8988T (cell line): ENCODE measurements around the gene RALGAPA1.
"Not testable (repeated sequence)": the region's sequence is repeated elsewhere in the genome, so short reads cannot be mapped to it uniquely, and the experiment has no call there.

Experiments used
- DNase-seq: peaks from one replicate; pipeline ENCODE4 v3.0.0; 2011

RALGAPA1 gene

DNA sequence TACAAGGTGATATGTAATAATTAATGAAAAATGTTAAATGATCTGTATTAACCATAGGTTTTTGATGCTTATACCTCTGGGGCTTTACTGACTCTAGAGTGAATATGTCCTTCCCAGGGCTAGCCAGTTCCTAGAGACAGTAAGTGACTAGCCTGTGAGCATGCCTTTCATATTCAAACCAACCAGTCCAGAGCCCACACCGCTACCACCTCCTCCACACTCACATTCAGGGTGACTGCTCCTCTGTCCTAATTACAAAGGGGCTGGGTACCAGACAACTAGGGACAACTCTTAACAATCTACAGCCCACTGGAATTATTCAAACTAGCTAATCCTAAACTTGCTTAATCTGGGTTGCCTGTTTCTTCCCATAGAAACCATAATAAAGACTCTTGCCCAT, 49.0 kb downstream of the RALGAPA1 start:
- no peak for DNase-seq

GRCh38 chr14:35758523-35759129, 50.5 kb downstream of the RALGAPA1 start:
- no peak for DNase-seq

- no peak for DNase-seq
These were observed 54.4 kb downstream of the RALGAPA1 start for GRCh38 chr14:35754671-35755070.

GRCh38 chr14:35752380-35752779, 56.7 kb downstream of the RALGAPA1 start:
- DNase-seq: no peak

DNA sequence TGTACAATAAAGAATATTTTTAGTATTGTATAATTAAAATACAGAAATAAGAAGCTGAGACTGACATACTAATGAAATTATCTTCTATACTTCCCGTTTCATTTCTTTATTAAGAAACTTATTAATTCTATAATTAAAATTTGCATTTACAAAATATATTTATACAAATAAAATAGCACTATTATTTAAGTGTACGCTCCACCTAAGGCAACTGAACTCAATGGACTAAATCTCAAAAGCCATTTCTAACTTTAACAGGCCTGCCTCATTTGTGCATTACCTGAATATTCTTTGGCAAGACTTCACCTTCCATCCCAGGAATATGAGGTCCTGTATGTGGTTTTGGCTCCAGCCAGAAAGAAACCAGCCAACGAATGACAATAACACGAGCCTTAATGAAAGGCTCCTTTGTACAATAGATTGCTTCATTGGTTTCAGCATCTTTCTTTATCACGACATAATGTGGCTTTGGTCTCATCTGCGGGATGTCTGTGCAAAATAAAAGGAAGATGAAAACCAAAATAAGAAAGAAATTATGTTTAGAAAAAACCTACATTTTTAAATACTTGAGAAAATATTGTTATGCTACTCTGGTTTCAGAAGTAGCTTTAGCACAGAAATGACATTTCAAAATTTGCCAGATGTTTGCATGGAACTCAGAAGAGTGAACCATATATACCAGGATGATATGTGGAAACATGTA, 58.7 kb downstream of the RALGAPA1 start:
- DNase-seq: no peak

GRCh38 chr14:35747379-35747778, 61.7 kb downstream of the RALGAPA1 start:
- no peak for DNase-seq

DNA sequence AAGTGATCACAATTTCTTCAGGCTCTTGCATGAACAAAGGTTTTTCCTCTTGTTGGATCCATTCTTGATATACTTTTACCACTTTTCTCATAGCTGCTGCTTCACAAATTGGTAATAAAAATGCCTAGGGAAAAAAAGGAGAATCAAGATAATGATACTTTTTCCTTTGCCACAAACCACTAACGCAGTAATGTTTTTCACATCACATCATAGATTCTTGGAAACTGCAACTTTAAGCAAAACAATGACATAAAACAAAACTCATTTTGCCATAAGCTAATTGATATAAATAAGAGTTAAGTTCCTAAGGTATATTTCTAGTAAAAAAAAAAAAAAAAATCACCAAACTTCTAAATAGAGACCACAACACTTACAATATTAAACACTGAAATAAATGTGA, 66.7 kb downstream of the RALGAPA1 start:
- DNase-seq: no peak

DNA sequence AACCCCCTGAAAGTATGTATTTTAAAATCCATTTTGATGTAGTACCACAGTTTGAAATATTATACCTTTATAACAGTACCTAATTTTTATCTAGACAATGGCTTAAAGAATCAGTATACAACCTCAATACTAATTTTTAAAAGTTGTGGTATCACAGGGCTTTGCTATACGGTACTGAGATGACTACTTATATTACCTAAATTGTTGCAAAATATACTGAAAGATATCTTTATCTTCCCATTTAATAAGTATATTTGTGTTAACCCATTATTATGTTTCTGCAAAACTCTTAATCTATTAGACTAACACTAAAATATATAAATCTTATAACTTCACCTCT, 67.1 kb downstream of the RALGAPA1 start:
- DNase-seq: no peak

GRCh38 chr14:35741345-35742031, 67.6 kb downstream of the RALGAPA1 start:
- no peak for DNase-seq

- no peak for DNase-seq
These were observed 68.9 kb downstream of the RALGAPA1 start for GRCh38 chr14:35740215-35740614.

DNA sequence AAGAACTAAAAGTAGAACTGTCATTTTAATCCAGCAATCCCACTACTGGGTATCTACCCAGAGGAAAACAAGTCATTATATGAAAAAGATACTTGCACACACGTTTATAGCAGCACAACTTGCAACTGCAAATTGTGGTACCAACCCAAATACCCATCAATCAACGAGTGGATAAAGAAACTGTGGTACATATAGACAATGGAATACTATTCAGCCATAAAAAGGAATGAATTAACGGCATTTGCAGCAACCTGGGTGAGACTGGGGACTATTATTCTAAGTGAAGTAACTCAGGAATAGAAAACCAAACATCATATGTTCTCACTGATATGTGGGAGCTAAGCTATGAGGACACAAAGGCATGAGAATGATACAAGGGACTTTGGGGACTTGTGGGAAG, 73.9 kb downstream of the RALGAPA1 start:
- DNase-seq: not testable (repeated sequence)

- not testable (repeated sequence) for DNase-seq
These were observed 75.6 kb downstream of the RALGAPA1 start for GRCh38 chr14:35733510-35733909.

GRCh38 chr14:35730871-35731270, 78.2 kb downstream of the RALGAPA1 start:
- no peak for DNase-seq

- no peak for DNase-seq
These were observed 81.3 kb downstream of the RALGAPA1 start for GRCh38 chr14:35727764-35728163.

- no peak for DNase-seq
These were observed 83.2 kb downstream of the RALGAPA1 start for GRCh38 chr14:35725930-35726329.

GRCh38 chr14:35715079-35715478, 94.0 kb downstream of the RALGAPA1 start:
- DNase-seq: no peak

DNA sequence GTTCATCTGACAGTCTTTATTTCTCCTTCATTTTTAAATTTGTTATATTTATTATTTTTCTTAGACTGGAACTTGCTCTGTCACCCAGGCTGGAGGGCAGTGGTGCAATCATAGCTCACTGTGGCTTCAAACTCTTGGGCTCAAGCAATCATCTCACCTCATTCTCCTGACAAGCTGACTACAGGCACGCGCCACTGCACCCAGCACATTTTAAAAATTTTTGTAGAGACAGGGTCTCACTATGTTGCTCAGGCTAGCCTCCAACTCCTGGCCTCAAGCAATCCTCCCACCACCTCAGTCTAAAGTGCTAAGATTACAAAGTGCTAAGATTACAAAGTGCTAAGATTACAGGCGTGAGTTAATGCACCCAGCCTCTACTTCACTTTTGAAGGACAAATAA, 96.6 kb downstream of the RALGAPA1 start:
- DNase-seq: no peak

- no peak for DNase-seq
These were observed 101.0 kb downstream of the RALGAPA1 start for GRCh38 chr14:35708062-35708461.

DNA sequence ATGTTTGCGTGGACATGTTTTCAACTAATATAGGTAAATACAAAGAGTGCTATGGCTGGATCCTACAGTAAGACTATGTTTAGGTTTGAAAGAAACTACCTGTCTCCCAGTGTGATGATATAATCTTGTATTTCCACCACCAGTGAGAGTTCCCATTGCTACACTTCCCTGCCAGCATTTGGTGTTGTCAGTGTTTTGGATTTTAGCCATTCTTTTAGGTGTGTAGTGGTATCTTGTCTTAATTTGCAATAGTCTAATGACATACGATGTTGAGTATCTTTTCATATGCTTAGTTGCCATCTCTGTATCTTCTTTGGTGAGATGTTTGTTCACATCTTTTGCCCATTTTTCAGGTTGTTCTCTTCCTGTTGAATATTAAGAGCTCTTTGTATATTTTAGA, 103.5 kb downstream of the RALGAPA1 start:
- DNase-seq: no peak

DNA sequence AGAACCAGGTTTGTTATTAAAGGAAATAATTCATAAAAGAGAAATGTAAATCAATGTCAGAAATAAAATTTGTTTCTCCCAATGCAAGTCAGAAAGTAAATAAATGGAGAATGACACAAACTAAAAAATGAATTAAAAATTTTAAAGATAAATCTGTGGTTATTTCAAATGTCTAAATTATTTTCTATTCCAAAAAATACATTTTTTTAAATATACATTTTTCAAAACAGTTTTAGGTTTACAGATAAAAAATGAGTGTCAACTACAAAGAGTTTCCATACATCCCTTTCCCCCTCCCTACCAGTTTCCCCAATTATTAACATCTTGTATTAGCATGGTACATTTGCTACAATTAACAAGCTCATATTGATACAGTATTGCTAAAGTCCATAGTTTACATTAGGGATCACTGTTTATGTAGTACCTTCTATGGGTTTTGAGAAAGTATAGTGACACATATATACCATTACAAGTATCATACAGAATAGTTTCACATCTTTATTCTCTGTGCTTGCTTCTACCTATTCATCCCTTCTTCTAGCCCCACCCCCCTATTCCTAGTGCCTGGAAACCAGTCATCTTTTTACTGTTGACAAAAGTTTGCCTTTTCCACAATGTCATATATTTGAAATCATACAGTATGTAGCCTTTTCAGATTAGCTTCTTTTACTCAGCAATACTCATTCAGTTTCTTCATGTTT, 104.2 kb downstream of the RALGAPA1 start:
- no peak for DNase-seq

DNA sequence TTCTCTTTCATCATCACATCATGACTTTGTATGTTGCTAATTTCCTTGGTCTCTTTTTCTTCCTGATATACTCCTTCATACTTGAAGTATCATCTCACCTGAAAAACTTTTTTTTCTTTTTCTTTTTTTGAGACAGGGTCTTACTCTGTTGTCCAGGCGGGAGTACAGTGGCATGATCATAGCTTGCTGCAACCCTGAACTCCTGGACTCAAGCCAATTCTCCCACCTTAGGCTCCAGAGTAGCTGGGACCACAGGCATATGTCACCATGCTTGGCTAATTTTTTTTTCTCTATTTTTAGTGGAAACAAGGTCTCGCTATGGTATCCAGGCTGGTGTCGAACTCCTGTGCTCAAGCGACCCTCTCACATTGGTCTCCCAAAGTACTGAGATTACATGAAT, 107.6 kb downstream of the RALGAPA1 start:
- DNase-seq: no peak

DNA sequence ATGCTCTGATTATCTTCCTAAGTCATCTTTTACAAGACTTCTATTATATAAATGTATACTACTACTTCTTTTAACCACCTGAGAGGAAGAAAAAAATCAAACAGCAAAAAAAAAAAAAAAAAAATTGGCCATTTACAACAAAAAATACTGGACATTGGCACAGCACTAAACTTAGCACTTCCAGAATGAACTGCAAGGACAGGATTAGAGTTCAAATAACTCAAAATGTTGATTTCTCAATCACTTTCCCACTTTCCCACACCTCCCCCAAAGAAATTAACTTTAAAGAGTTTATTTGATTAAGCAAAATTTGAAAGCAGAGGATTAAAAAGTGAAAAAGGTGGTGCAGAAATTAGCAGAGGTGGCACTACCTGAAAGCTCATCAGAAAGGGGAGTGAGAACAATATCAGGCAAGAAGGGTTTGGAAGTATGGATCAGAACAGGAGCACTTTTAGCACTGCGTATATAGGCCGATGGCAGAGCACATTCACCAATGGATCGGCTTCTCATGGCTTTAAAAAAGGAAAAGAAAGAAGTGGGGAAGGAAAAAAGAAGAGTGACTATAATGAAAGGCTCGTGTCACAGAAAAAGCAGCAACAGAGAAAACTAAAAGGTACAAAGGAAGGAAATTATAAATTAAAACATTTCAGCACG, 109.2 kb downstream of the RALGAPA1 start:
- DNase-seq: no peak

DNA sequence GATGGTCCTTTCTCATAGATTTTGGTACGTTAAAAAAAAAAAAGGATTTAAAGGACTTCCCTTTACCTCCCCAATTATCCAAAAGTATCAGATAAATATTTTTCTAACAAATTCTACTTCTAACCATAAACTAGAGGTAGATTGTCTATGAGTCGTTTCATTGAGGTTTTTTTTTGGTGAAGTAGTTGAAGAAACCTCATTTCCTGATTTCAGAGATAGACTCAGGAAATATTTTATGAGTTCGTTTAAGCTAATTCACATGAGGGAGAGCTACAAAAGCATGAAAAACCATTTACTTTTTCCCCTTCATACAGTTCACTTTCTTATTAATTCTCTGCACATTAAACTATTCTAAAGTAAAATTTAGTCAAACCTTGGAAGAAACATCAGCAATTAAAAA, 112.5 kb downstream of the RALGAPA1 start:
- DNase-seq: no peak
